Tongue (tissue), 2 donors: ENCODE data around the gene AMBP. TPM values are rescaled to one million over a fixed set of nuclear protein-coding genes. Genes with fewer than 3 reads are reported as not detected.
"Not testable (repeated sequence)": the region's sequence is repeated elsewhere in the genome, so short reads cannot be mapped to it uniquely, and the experiment has no call there.

Source experiments
- DNase-seq: peaks from one replicate; pipeline ENCODE4 v3.0.0-alpha.2; 2015
- total RNA-seq: library from RNA; depleted of rRNA; stranded (reverse); fragments of >200 nt; gene quantifications from one replicate; pipeline ENCODE4 v1.2.3, GENCODE V29; 2014

AMBP gene
- total RNA-seq, 1 donor from 2014 or later: not detected

- DNase-seq: no peak
These were observed 13.6 kb upstream of the AMBP start for GRCh38 chr9:114091711-114092110.

- no peak for DNase-seq
These were observed 12.7 kb upstream of the AMBP start for GRCh38 chr9:114090798-114091197.

GRCh38 chr9:114089206-114089840, 11.2 kb upstream of the AMBP start:
- no peak for DNase-seq

- no peak for DNase-seq
These were observed 10.6 kb upstream of the AMBP start for GRCh38 chr9:114088571-114089170.

GRCh38 chr9:114087721-114088120, 9.6 kb upstream of the AMBP start:
- DNase-seq: no peak

- DNase-seq: no peak
These were observed 8.5 kb upstream of the AMBP start for GRCh38 chr9:114086607-114087006.

GRCh38 chr9:114086009-114086408, 7.9 kb upstream of the AMBP start:
- DNase-seq: no peak

GRCh38 chr9:114085387-114085789, 7.3 kb upstream of the AMBP start:
- no peak for DNase-seq

- no peak for DNase-seq
These were observed 6.4 kb upstream of the AMBP start for GRCh38 chr9:114084282-114085073.

- DNase-seq: no peak
These were observed 5.6 kb upstream of the AMBP start for GRCh38 chr9:114083666-114084065.

GRCh38 chr9:114082763-114083412, 4.8 kb upstream of the AMBP start:
- not testable (repeated sequence) for DNase-seq

- peak; percentile 97 for DNase-seq
These were observed 4.1 kb upstream of the AMBP start for GRCh38 chr9:114082017-114082762.

GRCh38 chr9:114081441-114082016, 3.4 kb upstream of the AMBP start:
- DNase-seq: no peak

- no peak for DNase-seq
These were observed 2.8 kb upstream of the AMBP start for GRCh38 chr9:114080773-114081440.

GRCh38 chr9:114080195-114080772, 2.2 kb upstream of the AMBP start:
- DNase-seq: no peak

GRCh38 chr9:114078781-114079156, 669 bp upstream of the AMBP start:
- DNase-seq: no peak

- DNase-seq: no peak
These were observed 800 bp downstream of the AMBP start for GRCh38 chr9:114077162-114077837.

GRCh38 chr9:114076237-114077161, 1.6 kb downstream of the AMBP start:
- no peak for DNase-seq

GRCh38 chr9:114075602-114076001, 2.5 kb downstream of the AMBP start:
- no peak for DNase-seq
